Endometrium (tissue), 2 donors: ENCODE measurements around the gene IL15.
"Not testable (repeated sequence)": the region's sequence is repeated elsewhere in the genome, so short reads cannot be mapped to it uniquely, and the experiment has no call there.

ENCODE experiments used
- FAIRE-seq: peaks from 2 replicates; lab custom pipeline; 2012; peaks lifted over from hg19 to GRCh38; lab: Jason Lieb, UNC
- donor health status: control.
- donor health status: control.

IL15 gene

GRCh38 chr4:141703497-141703896 lies 67.1 kb downstream of the IL15 start:
- FAIRE-seq = no peak

GRCh38 chr4:141705048-141705746 lies 68.8 kb downstream of the IL15 start:
- FAIRE-seq = peak; percentile 70

GRCh38 chr4:141705747-141706377 lies 69.5 kb downstream of the IL15 start:
- FAIRE-seq = no peak

- no peak for FAIRE-seq
Observed at GRCh38 chr4:141706445-141706844, 70.1 kb downstream of the IL15 start.

GRCh38 chr4:141711211-141711610 lies 74.8 kb downstream of the IL15 start:
- no peak for FAIRE-seq

GRCh38 chr4:141713185-141713584 lies 76.8 kb downstream of the IL15 start:
- FAIRE-seq = no peak

- no peak for FAIRE-seq
Observed at GRCh38 chr4:141713771-141714445, 77.5 kb downstream of the IL15 start.

- FAIRE-seq = no peak
Observed at GRCh38 chr4:141719585-141719984, 83.2 kb downstream of the IL15 start.

- no peak for FAIRE-seq
Observed at GRCh38 chr4:141721174-141721573, 84.8 kb downstream of the IL15 start.

GRCh38 chr4:141724646-141725045 lies 88.3 kb downstream of the IL15 start:
- no peak for FAIRE-seq

GRCh38 chr4:141727420-141727819 lies 91.0 kb downstream of the IL15 start:
- FAIRE-seq = no peak

GRCh38 chr4:141730805-141731204 lies 94.4 kb downstream of the IL15 start:
- no peak for FAIRE-seq

GRCh38 chr4:141731481-141731880 lies 95.1 kb downstream of the IL15 start:
- FAIRE-seq = no peak

GRCh38 chr4:141739636-141740035 lies 103.3 kb downstream of the IL15 start:
- no peak for FAIRE-seq

- FAIRE-seq = no peak
Observed at GRCh38 chr4:141746026-141746425, 109.6 kb downstream of the IL15 start.

- not testable (repeated sequence) for FAIRE-seq
Observed at GRCh38 chr4:141751806-141752205, 115.4 kb downstream of the IL15 start.

- no peak for FAIRE-seq
Observed at GRCh38 chr4:141757287-141757686, 120.9 kb downstream of the IL15 start.

- FAIRE-seq = no peak
Observed at GRCh38 chr4:141759796-141760425, 123.5 kb downstream of the IL15 start.

GRCh38 chr4:141761926-141762325 lies 125.5 kb downstream of the IL15 start:
- FAIRE-seq = peak; percentile 37

- no peak for FAIRE-seq
Observed at GRCh38 chr4:141763374-141763773, 127.0 kb downstream of the IL15 start.

- no peak for FAIRE-seq
Observed at GRCh38 chr4:141768954-141769353, 132.6 kb downstream of the IL15 start.

- no peak for FAIRE-seq
Observed at GRCh38 chr4:141771889-141772830, 135.8 kb downstream of the IL15 start.
